Thoracic aorta (tissue), 2 donors: Measurements from ENCODE around the gene GEMIN4. TPM values are rescaled to one million over a fixed set of nuclear protein-coding genes. Genes with fewer than 3 reads are reported as not detected.
"Not testable (repeated sequence)": the region's sequence is repeated elsewhere in the genome, so short reads cannot be mapped to it uniquely, and the experiment has no call there.

Experiments used
- ATAC-seq: fragments of 150-250 bp; one replicate; pipeline ENCODE4 v1.8.0; 2017; ENCODE audit warnings: low read depth; ENCODE audit not compliant: insufficient number of reproducible peaks, low FRiP score
- DNase-seq: peaks from one replicate; pipeline ENCODE4 v3.0.0-alpha.2; 2020; ENCODE audit warnings: low spot score
- H3K27ac ChIP-seq, 2 donors: fragments of 200-600 bp; sonication (generic); 1 replicate in 1 of 2; 2 replicates in 1 of 2; pipeline ENCODE4 v1.5.1; 2016; ENCODE audit warnings: mild to moderate bottlenecking in 2 of 2, moderate library complexity in 2 of 2
- H3K27me3 ChIP-seq: fragments of 200-600 bp; sonication (generic); replicated peaks from 2 replicates; pipeline ENCODE4 v1.6.0; 2016; ENCODE audit warnings: mild to moderate bottlenecking; ENCODE audit not compliant: insufficient read depth
- H3K36me3 ChIP-seq: fragments of 200-600 bp; sonication (generic); one replicate; pipeline ENCODE4 v1.5.1; 2016
- H3K4me1 ChIP-seq, 2 donors: fragments of 200-600 bp; sonication (generic); 1 replicate in 1 of 2; 2 replicates in 1 of 2; pipeline versions ENCODE4 v1.5.1 to v1.6.0; 2016; ENCODE audit warnings: low read depth in 2 of 2, mild to moderate bottlenecking in 1 of 2; ENCODE audit not compliant: control insufficient read depth in 1 of 2
- H3K4me3 ChIP-seq: fragments of 200-600 bp; sonication (generic); 2 replicates; pipeline ENCODE4 v1.5.1; 2016; ENCODE audit warnings: mild to moderate bottlenecking
- H3K9me3 ChIP-seq: fragments of 200-600 bp; sonication (generic); 2 replicates; pipeline ENCODE4 v1.5.1; 2016
- total RNA-seq, 2 donors: library from RNA; depleted of rRNA; stranded (reverse); fragments of >200 nt; gene quantifications; one replicate each; pipeline versions ENCODE4 v1.1.0 to v1.2.3, GENCODE V29; 2016
- TF ChIP-seq, protein P1 (sequence below): fragments of 200-600 bp; sonication (generic); IDR thresholded peaks from one replicate; pipeline ENCODE4 v1.5.1; 2019; ENCODE audit warnings: antibody characterized with exemption

Gene GEMIN4
- total RNA-seq, 2 donors from 2014 or later, result 15.4 to 19.6 TPM

GRCh38 chr17:751269-752001 is 629 bp downstream of the GEMIN4 start:
- Histone ChIP-seq H3K36me3 (peaks cover 11% of the 10 kb centered on the region), H3K9me3 (no peaks in the 10 kb centered on the region), H3K4me1 (peaks cover 10 to 30% of the 10 kb centered on the region in 2 donors), H3K4me3 (peak overlapping the region; percentile 79), H3K27ac (peak overlapping the region; percentile 90 to 93), H3K27me3 (no peaks in the 10 kb centered on the region)
- ATAC-seq (no peak), DNase-seq (no peak)
- TF ChIP-seq, protein P1, sequence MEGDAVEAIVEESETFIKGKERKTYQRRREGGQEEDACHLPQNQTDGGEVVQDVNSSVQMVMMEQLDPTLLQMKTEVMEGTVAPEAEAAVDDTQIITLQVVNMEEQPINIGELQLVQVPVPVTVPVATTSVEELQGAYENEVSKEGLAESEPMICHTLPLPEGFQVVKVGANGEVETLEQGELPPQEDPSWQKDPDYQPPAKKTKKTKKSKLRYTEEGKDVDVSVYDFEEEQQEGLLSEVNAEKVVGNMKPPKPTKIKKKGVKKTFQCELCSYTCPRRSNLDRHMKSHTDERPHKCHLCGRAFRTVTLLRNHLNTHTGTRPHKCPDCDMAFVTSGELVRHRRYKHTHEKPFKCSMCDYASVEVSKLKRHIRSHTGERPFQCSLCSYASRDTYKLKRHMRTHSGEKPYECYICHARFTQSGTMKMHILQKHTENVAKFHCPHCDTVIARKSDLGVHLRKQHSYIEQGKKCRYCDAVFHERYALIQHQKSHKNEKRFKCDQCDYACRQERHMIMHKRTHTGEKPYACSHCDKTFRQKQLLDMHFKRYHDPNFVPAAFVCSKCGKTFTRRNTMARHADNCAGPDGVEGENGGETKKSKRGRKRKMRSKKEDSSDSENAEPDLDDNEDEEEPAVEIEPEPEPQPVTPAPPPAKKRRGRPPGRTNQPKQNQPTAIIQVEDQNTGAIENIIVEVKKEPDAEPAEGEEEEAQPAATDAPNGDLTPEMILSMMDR, result no peak

DNA sequence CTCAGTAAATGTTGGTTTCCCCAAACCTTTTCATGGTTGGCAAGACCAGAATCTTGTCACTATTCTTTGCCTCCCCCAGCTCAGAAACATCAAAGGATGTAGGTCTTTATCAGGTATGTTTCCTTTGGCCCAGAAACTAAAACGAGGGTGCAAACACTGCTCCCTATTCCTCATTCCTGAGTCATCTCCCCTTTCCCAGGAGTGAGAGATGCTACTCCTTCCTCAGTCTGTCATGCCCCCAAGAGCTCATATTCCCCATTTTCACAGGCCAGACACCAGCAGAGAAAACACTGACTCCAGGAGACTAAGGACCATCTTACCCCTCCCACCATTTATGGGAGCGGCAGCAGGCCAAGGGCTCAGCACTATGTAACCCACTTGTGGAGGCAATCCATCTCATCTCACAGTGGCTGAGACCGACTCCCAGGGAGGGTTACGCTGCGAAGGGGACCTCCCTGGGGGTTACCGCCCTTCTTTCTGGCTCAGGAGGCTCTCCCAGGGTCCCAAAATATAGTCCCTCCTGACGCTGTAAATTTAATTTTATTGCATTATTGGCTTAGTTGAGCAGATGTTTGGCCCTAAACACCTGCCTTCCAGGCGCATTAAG is 1.5 kb downstream of the GEMIN4 start:
- TF ChIP-seq, protein P1, result no peak
- H3K36me3 ChIP-seq, result peaks cover 20% of the 10 kb centered on the region
- no peaks in the 10 kb centered on the region for H3K9me3 ChIP-seq
- peak overlapping the region; percentile 79 for H3K4me3 ChIP-seq
- DNase-seq (no peak), ATAC-seq (no peak)
- H3K4me1 ChIP-seq, result peaks cover 10 to 21% of the 10 kb centered on the region in 2 donors
- no peak overlapping the region for H3K27ac ChIP-seq
- H3K27me3 ChIP-seq, result no peaks in the 10 kb centered on the region

DNA sequence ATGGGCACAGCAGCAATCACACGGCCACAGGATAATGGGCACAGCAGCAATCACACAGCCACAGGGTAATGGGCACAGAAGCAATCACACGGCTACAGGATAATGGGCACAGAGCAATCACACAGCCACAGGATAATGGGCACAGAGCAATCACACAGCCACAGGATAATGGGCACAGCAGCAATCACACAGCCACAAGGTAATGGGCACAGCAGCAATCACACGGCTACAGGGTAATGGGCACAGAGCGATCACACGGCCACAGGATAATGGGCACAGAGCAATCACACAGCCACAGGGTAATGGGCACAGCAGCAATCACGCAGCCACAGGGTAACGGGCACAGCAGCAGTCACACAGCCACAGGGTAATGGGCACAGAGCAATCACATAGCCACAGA is 2.7 kb downstream of the GEMIN4 start:
- Histone ChIP-seq H3K4me1 (peaks cover 10 to 21% of the 10 kb centered on the region in 2 donors), H3K36me3 (peaks cover 31% of the 10 kb centered on the region)
- not testable (repeated sequence) for H3K4me3 ChIP-seq, ATAC-seq, H3K27ac ChIP-seq, H3K9me3 ChIP-seq, DNase-seq, H3K27me3 ChIP-seq

- H3K4me3 ChIP-seq, H3K27ac ChIP-seq, H3K9me3 ChIP-seq, ATAC-seq, H3K27me3 ChIP-seq, DNase-seq: not testable (repeated sequence)
- peaks cover 10 to 21% of the 10 kb centered on the region in 2 donors for H3K4me1 ChIP-seq
- peaks cover 39% of the 10 kb centered on the region for H3K36me3 ChIP-seq
Observed at GRCh38 chr17:748604-749003, 3.5 kb downstream of the GEMIN4 start.

GRCh38 chr17:746783-747629 is 5.1 kb downstream of the GEMIN4 start:
- Histone ChIP-seq H3K9me3 (no peaks in the 10 kb centered on the region), H3K36me3 (peaks cover 46% of the 10 kb centered on the region), H3K27ac (no peak overlapping the region), H3K4me3 (no peak overlapping the region), H3K4me1 (peaks cover 10 to 21% of the 10 kb centered on the region in 2 donors), H3K27me3 (no peaks in the 10 kb centered on the region)
- DNase-seq (no peak), ATAC-seq (no peak)
- TF ChIP-seq, protein P1, result no peak

DNA sequence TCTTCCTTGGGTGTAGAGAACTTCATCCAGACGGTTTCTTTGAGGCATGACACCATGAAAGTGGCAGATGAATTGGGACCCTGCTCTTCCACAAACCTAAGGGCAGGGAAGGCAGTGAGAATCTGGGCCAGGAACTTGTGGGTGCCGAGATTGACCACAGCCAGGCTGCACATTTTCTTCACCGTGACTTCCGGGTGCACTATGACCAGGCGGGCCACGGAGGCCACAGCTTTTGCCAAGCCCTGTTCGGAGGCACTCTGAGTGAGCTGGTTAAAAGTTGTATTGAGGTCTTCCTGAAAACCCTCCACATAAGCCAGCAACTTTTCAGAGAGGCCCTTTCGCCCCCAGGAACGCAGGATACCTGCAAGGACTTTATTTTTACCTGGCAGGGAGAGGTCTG is 5.9 kb downstream of the GEMIN4 start:
- Histone ChIP-seq H3K27ac (no peak overlapping the region), H3K4me3 (no peak overlapping the region), H3K4me1 (peaks cover 7 to 16% of the 10 kb centered on the region in 2 donors), H3K27me3 (no peaks in the 10 kb centered on the region), H3K9me3 (no peaks in the 10 kb centered on the region), H3K36me3 (peaks cover 49% of the 10 kb centered on the region)
- ATAC-seq (no peak), DNase-seq (no peak)
- TF ChIP-seq, protein P1, result no peak
